HG02885 (cell line): ENCODE results near the gene AGBL4.

ENCODE experiments used
- ATAC-seq: cut with Tn5 transposase; IDR thresholded peaks from one replicate; pipeline ENCODE4 v1.9.1; 2021; ENCODE audit warnings: mild to moderate bottlenecking; ENCODE audit not compliant: unreplicated experiment, poor library complexity

The AGBL4 gene

DNA sequence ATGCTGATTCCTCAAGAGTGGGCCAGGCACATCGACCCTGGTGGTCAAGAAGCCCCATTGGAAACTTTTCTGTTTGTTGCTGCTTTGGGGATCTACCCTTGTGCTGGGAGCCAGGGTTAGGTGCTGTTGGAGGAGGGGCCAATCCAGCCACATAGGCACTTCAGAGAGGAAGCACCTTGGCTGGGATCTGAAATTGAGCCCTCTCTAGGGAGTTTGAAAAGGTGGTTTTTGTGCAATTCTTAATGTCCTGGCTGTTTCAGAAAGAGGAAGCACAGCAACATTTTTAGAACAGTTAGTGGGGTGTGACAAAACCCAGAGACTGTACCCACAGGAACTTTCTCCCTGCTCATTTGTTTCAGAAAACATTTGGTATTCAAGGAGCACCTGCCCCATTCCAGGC, 1229.9 kb downstream of the AGBL4 start:
- peak; percentile 80 for ATAC-seq

DNA sequence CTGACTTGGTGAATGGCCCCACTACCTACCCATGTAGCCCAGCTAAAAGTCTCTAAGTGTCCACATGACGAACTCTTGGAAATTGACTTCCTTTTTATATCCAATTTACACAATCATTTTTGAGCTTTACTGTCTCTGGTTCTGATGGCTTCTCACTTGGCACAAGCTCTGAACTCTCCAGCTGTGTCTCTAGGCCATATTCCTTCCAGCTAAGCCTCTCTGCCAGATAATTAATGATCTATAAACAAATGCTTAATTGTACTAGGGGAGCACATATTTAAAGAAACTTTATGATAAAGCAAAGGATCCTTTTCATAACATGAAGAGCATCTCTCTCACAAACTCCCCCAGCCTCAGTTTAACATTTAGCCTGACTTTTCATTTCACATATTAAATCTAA, 1230.8 kb downstream of the AGBL4 start:
- ATAC-seq, result no peak

DNA sequence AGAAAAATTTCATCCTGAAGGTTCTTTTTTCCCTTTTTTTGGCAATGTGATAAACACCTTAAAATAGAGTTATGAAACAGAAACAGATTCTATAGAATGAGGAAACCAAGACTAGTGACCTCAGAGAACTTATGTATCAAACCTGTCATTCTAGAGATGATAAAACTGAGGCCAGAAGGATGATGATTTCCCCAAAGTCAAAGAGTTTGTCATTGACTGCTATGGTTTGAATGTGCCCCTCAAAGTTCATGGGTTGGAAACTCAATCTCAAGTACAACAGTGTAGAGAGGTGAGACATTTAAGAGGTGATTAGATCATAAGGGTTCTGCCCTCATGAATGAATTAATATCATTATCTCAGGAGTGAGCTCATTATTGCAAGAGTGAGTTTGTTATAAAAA, 1233.4 kb downstream of the AGBL4 start:
- ATAC-seq, result peak; percentile 61

DNA sequence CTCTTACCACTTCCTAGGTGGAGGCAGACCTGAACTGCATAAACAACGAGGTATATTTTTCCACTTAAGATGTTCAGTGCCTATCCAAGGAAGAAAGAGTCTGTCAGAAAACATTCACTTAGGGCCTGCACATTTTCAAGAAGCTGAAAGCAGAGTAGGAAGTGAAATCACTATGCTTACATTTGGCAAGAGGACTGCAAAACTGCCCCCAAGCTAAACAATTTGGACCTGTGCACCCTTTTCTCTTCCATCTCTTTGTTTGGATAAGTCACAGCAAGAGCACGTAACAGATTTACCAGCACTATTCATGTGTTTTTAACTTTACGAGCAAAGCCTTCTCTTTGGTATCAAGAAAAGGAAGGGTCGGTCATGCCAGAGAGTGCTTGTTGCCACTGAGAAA, 1233.9 kb downstream of the AGBL4 start:
- peak; percentile 27 for ATAC-seq

DNA sequence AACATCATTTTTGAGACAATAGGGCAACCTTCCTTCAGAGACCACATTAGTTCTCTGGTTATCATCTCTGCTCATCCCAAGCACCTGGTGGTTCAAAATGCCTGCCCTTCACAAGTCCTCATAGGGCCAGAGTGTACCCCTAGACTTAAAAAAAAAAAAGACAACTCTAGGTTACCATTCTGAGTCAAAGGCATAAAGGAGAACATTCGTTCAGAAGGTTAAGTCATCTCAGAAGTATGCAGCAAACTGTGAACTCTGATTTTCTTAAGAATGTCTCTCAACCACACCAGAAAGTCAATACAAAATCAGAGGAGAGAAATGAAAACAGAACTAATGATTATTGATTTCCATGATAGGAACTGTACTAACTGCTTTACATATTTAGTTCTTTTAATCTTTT, 1237.9 kb downstream of the AGBL4 start:
- ATAC-seq, result peak; percentile 53

DNA sequence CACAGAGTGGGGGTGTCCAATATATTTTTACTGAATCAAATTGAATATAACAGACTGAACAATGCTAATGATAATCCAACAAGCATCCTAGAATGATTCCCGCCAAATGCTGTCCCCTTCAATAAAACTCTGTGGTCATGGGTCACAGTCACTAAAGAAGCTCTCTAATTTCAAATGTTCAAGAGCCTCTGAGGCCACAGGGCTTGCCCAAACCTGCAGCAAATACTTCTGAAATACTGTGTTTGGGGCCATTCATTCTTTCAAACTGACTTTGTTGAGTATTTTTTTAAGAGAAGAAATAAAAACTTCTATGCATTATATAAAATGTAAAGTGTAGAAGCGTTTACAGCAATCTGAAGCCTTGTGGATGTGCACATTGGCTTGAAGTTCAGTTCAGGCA, 1239.5 kb downstream of the AGBL4 start:
- ATAC-seq, result no peak

DNA sequence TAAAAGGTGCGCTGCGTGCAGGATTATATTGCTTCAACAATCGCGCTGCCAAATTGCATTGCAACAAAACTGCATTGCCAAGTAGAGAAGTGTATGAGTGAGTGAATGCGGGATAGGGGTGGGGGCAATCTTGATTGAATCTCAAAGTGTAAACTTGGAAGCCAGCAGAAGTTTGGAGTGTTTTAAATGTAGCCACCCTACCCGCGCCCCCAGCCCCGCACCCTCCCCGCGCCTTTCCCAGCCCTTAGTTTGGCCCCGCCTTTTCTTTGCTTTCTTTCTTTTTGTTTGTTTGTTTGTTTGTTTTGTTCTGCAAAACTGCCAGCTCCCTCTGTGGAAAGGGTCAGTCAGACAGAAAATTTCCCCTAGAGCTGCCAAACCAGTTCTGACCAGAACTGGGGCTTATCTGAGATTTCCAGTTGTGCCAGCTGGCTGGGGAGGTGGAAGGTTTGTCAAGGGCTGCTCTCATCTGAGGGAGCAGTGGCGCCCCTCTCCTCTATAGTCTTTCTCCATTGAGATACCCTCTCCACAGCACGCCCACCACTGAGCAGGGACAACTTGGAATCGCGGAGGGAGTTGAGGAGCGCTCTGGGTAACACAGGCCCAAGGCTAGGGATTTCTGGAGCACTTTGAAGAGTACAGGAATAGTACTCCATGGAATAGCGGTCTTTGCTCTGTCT, 1246.4 kb downstream of the AGBL4 start:
- ATAC-seq, result no peak

DNA sequence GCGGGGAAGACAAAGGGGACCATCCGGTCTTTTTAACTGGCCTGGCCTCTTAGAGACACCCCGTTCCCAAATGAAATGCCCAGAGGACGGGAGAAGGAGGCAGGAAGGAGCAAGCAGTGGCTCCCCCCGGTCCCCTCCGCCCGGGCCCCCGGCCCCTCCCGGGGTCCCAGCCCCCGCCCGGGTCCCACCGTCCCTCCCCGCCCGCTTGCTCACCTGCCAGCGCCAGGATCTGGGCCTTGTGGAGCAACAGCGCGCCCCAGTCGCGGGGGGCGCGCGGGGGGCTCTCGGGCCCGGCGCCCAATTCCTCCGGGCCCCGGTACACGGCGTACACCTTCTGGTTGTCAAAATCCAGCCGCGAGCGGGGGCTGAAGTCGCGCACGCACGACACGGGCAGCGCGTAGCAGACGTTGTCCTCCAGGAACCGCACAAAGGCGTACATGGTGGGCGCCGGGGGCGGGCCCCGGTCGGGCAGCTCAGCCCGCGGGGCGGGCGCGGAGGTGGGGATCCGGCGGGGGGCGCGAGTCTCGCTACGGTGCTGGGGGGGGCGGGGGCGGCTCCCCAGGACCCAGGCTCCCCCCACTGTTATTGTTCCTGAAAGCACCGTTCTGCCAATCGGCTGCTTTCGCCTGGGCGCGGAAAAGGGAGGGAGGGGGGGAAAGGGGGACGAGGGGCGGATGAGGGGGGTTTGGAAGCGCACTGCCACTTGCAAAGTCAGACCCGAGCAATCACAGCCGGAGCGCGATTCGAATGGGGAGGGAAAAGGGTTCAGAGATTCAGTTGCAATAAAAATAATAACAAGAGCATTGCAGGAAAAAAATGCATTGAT, 1247.1 kb downstream of the AGBL4 start, which contains the start of gene BEND5:
Gene BEND5 (minus strand): TSS at position 499 of the 826 bp plus-strand sequence. CDS start 60 bp downstream, at position 439.
- ATAC-seq, result peak; percentile 50

DNA sequence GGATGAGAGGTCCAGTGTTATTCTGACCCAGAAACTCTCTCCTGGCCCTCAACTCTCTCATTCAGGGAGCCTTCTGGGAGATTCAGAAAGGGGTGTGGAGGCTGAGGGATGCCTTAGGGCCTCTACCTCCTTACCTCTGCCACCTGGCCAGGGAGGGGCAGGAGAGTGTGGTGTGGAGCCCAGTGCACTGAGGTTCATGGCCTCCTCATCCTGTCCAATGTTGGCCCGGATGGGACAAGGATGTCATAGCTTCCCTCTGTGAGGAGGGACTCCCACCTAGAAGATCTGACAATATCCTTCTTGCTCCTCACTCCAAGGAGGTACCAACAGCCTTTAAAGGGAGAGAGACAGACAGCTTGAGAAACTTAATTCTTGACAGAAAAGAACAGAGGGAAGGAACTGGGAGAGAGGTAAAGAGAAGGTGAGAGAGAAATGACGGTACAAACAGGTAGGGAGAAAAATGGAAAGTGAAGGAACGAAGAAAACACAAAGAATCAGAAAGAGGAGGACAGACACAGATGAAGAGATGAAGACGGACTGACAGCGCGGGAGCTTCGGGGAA, 1247.8 kb downstream of the AGBL4 start:
- no peak for ATAC-seq

DNA sequence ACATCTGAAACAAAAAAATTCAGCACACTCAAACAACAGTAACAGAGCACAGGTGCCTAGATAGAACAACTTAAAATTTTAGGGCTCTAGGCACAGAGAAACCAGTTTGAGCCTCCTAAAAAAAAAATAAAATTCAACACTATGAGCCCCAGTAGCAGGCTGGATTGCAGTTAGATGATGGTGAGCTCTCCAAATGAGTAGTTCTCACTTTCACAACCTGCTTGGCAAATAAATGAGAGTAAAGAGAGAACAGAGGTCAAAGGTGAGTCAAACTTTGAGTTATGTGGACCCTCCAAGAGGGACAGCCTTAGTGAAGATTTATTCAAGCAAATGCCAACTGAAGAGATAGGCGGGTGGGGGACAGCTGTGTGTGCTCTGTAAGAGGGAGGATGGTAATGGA, 1250.6 kb downstream of the AGBL4 start:
- no peak for ATAC-seq

DNA sequence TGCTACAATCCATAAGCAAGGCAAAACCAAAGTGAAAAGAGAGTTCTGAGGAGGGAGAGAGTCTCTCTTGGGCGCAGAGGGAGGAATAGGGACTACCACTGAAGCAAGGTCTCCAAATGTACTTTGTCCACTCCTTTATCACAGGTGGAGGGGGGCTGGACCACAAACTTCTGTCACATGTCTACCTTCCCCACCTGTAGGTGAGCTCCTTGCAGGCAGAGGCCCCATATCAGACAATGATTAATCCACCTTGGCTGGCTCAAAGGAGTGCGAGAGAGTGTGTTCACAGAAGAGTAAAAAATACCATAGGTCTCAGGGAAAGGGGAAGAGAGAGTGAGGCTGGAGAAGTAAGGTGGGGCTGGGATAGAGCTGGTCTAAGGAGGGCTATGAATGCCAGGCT, 1251.5 kb downstream of the AGBL4 start:
- no peak for ATAC-seq

DNA sequence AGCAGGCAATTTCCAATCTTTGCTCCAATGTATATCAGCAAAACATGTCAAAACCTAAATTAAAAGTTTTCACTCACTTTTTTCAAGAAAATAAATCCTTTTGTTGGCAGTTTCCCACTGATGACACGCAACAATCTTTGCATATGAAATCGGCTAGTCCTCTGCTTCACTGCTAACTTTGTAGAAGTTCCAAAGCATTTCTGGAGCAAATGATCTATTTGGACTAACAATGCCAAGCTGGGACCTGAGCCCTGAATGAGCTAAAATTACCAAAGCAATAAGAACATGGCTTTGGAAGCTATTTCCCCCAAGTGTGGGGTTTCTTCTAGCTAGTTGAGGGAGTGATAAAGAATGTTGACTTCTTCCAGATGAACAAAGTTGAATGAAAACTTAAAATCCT, 1252.2 kb downstream of the AGBL4 start:
- ATAC-seq, result no peak

DNA sequence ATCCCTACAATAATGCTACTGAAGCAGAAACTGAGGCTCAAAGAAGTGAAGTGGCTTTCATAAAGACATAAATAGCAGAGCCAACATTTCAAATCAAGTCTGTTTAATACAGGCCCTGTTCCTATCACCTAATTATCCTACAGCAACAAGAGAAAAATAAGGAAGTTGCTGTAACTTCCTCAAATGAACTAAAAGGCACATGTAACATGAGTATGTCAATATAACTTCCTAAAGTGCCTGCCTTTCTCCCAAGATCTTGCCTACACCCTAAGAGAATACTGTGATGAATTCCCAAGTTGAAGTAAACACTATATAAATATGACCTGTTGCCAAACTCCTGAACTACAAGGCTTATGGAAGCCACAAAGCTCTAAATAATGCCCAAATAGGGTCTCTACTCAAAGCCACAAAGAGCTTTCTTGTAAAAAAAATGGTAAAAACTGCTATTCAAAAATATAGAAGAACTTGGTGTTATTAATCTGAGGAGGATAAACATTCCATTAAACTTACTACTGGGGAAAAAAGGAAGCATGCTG, 1255.7 kb downstream of the AGBL4 start:
- no peak for ATAC-seq

DNA sequence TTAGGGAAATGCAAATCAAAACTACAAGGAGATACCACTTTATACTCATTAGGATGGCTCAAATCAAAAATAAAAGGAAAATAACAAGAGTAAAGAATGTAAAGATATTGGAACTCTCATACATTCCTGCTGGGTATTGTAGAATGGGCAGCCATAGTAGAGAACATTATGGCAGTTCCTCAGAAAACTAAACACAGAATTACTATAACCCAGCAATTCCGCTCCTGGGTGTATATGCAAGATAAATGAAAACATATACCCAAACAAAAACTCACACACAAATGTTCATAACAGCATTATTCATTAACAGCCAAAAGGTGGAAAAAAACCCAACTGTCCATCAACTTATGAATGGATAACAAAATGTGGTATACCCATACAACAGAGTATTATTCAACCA, 1258.4 kb downstream of the AGBL4 start:
- ATAC-seq, result no peak

DNA sequence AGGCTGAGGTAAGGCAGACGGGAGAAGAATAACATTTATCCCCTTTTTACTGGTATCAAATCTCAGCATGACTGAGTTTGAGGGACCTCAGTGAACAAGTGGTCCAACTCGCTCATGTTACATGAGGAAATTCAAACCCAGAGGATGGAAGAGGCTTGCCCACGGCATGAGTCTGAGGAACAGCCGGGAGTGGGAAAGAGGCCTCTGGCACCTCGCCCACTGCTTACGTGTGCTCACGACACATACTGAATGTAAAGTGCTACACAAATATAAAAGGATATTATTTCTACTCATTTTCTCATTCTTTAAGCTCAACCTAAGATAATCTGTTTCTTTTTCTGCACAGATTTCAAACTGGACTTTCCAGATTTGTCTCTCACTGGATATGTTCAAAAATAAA, 1261.8 kb downstream of the AGBL4 start:
- ATAC-seq, result no peak

DNA sequence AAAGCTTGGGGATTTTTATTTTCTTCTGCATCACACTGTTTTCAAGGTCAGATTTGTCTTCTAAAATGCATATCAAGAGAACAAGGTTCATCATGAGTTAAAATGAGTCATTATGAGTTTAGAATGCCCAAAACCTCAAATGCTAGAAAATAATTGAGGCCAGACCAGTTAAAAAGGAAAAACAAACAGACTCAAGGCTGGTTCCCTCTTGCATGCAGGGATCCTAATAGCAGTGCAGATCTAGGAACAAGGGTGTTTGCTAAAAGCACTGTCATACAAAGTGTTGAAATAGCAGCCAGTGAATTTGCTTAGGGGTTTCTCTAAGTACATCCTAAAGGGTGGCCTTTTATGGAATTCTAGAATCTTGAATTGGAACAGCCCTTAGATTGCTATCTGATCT, 1262.3 kb downstream of the AGBL4 start:
- no peak for ATAC-seq

DNA sequence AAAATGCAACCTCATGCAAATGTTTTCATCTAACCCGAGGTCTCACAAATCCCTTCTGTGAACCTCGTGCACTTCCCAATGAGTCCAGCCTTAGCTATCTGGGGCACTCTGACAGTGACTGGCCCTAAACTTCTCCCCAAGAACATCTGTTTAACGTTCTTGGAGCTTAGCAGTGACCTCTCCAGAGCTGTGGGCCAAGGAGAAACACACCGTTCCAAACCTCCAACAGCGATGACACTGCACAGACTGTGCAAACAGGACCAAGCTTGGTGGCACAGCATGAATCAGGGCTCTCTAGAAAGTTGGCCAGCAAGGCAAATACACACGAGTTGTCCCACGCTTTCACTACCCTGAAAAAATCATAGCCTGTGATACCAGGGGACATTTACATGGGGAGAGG, 1262.9 kb downstream of the AGBL4 start:
- ATAC-seq, result no peak

DNA sequence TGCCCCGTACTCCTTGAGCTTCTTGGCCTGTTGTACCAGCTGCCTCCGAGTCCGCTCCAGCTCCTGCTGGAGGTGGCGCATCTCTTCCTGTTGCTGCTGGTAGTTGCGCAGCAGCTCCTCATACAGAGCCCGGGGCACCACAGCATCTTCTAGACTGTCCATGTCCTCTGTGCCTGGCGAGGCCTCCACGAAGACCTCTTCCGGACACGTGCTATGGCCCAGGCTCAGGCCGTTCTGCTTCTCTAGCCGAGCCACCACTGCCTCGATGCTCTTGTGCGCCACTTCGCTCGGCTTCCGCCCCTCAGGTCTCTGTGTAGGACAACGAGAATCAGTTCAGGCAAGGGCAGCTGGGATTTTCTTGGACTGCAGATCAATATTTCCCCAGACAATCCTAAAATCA, 1264.8 kb downstream of the AGBL4 start:
- no peak for ATAC-seq

DNA sequence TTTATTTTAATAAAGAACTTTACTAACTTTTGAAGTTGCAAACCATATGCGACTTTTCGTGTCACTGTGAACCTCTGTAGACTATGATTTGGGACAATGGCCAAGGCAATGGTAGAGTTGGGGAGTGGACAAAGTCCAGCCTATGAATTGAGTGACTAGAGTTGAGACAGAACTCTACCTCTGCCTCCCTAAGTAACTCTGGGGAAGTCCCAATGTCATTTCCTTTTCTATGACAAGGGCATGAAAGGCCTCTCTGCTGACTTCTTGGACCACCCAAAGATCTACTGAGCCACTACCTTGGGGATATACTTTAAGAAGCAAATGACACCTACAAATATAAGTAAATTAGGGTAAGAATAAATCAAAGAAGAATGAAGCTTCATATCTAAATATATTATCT, 1266.4 kb downstream of the AGBL4 start:
- ATAC-seq, result no peak

DNA sequence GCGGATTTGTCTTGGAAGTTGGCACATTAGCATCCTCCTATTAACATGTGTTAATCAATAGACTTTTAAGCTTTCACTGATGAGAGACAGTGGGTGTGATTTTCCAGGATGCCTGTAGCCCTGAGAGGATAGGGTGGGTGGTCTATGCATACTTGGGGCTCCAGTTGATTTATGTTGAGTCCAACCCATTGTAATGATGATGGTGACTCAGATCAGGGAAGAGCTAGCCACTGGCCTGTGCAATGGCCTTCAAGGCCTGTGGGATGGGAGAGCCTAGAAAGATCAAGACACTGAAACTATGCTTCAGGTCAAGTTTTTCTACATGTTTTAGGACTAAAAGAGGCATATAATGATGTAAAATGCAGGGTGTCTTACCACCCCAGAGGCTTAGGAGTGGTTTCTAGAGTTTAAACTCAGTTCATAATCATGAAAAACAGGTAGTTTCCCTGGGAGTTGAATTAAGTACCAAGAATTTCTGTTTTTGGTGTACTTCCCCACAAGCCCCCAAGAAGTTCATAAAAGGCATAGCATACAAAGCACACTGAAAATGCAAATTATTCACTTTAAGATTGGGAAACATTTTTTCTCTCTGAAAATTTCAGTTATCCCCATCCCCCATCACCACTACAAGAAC, 1267.0 kb downstream of the AGBL4 start:
- no peak for ATAC-seq

DNA sequence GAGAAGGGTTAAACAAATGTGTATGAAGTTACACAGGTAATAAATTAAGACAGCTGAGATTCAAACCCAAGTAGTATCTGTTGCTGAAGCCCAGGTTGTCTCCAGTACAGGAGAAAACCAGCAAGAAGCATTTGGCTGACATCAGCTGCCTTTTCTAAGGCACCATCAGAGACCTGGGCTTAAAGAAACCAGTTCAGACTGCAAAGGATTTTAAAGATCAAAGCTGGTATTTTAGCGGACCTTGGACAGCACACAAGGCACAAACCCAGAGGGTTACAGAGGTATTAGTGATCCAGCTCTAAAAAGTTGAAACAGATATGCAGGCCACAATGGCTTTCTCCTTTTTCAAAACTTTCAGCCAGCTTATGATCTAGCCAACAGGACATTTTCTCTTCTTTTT, 1270.5 kb downstream of the AGBL4 start:
- no peak for ATAC-seq
